ENCODE measurements around the gene RNF182. TPM values are rescaled to one million over a fixed set of nuclear protein-coding genes. Genes with fewer than 3 reads are reported as not detected.

The RNF182 gene
- total and polyA plus RNA-seq, 9 of the 15 experiments (the other 6 are each of a cell fraction or from before 2014, with no cell fraction given) = 12.8 to 22.8 (median 17.5) TPM

- TF ChIP-seq REST (IDR thresholded peaks at IDR 0.05; ENCODE audit: borderline replicate concordance) (peak; percentile 93), REST (CRISPR knock-in tag; IDR thresholded peaks at IDR 0.05; ENCODE audit: low read depth) (no peak), ZNF175 (CRISPR knock-in tag; IDR thresholded peaks at IDR 0.05; ENCODE audit: low read depth) (no peak), TEAD1 (CRISPR knock-in tag; IDR thresholded peaks at IDR 0.05) (0 out of 4 replicates have a peak, but pooled peaks of 1 of the 2 experiments have one; percentile 39), RHOXF2B (CRISPR knock-in tag; conservative IDR thresholded peaks at IDR 0.05) (no peak), HMGN3 (IDR thresholded peaks at IDR 0.05; ENCODE audit: borderline replicate concordance, extremely low read depth, insufficient read length, low read depth, low read length) (no peak), E2F8 (IDR thresholded peaks at IDR 0.05; ENCODE audit: low read depth, partially characterized antibody) (no peak), ZNF830 (CRISPR knock-in tag; IDR thresholded peaks at IDR 0.05) (no peak), MLLT1 (IDR thresholded peaks at IDR 0.05) (0 out of 4 replicates have a peak, but pooled peaks of 1 of the 2 experiments have one; percentile 73), HINFP (tag; conservative IDR thresholded peaks at IDR 0.05; ENCODE audit: low read depth) (no peak), NFE2L1 (tag; IDR thresholded peaks at IDR 0.05; ENCODE audit: borderline replicate concordance, low read depth) (no peak)
- TF ChIP-seq, protein P1, sequence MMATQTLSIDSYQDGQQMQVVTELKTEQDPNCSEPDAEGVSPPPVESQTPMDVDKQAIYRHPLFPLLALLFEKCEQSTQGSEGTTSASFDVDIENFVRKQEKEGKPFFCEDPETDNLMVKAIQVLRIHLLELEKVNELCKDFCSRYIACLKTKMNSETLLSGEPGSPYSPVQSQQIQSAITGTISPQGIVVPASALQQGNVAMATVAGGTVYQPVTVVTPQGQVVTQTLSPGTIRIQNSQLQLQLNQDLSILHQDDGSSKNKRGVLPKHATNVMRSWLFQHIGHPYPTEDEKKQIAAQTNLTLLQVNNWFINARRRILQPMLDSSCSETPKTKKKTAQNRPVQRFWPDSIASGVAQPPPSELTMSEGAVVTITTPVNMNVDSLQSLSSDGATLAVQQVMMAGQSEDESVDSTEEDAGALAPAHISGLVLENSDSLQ (IDR thresholded peaks at IDR 0.05) = no peak
Measured at GRCh38 chr6:13908955-13909381, 15.8 kb upstream of the RNF182 start (continued).
